Measurements from ENCODE around the gene NME9.

DNA sequence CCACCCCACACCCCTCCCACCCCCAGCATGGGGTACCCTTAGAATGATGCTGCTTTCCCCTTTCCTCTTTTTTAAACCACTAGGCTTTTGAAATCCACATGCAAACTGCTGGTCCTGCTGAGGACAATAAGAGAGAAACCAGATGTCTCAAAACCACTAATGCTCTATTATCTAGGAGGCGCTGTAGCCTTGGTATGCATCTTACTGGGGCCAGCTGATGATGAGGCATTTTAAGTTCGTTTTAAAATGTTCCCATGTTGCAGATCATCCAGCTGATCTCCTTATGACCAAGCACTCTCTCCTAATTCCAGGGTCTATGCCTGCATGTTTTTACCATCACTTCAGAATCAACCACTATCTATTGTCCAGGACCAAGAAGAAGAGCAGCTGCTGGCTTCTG, 1.3 kb downstream of the NME9 start:
- no peak for TF ChIP-seq POLR2A (IDR thresholded peaks at IDR 0.05; ENCODE audit: low read length)
- no peak for TF ChIP-seq GATA1 (IDR thresholded peaks at IDR 0.05; ENCODE audit: low read depth, low read length)
